GM10266 (cell line): ENCODE results near the gene PLCE1.

Source experiments
- DNase-seq: peaks from one replicate; pipeline ENCODE4 v3.0.0; 2012; ENCODE audit errors: extremely low spot score
- CTCF ChIP-seq: IDR thresholded peaks from 2 replicates; pipeline ENCODE4 v1.5.1; 2012; ENCODE audit warnings: mild to moderate bottlenecking, low read depth; ENCODE audit not compliant: control insufficient read depth, insufficient read depth; ENCODE audit errors: missing control alignments

The PLCE1 gene

GRCh38 chr10:94010886-94011285 is 17.2 kb downstream of the PLCE1 start:
- DNase-seq = no peak
- no peak for TF ChIP-seq CTCF

- no peak for TF ChIP-seq CTCF
These were observed 17.6 kb downstream of the PLCE1 start for GRCh38 chr10:94011296-94011695.

GRCh38 chr10:94012834-94013233 is 19.1 kb downstream of the PLCE1 start:
- no peak for TF ChIP-seq CTCF
- no peak for DNase-seq

More at GRCh38 chr10:94011296-94011695, 17.6 kb downstream of the PLCE1 start:
- DNase-seq = no peak

GRCh38 chr10:94013331-94013760 is 19.6 kb downstream of the PLCE1 start:
- no peak for DNase-seq
- TF ChIP-seq CTCF = no peak

- no peak for TF ChIP-seq CTCF
- DNase-seq = no peak
These were observed 20.6 kb downstream of the PLCE1 start for GRCh38 chr10:94014304-94014703.

GRCh38 chr10:94016727-94017714 is 23.3 kb downstream of the PLCE1 start:
- no peak for TF ChIP-seq CTCF
- DNase-seq = no peak

GRCh38 chr10:94018107-94018506 is 24.4 kb downstream of the PLCE1 start:
- DNase-seq = no peak

More at GRCh38 chr10:94018107-94018506, 24.4 kb downstream of the PLCE1 start:
- TF ChIP-seq CTCF = no peak
